T-helper 22 cell (primary cell): ENCODE results near the gene C11orf16.
"Not testable (repeated sequence)": the region's sequence is repeated elsewhere in the genome, so short reads cannot be mapped to it uniquely, and the experiment has no call there.

Experiments used
- DNase-seq: peaks from one replicate; pipeline ENCODE4 v3.0.0-alpha.2; 2020; ENCODE audit warnings: low read depth

The C11orf16 gene

GRCh38 chr11:8886322-8886721 lies 46.4 kb downstream of the C11orf16 start:
- DNase-seq = no peak

GRCh38 chr11:8881585-8881984 lies 51.2 kb downstream of the C11orf16 start:
- DNase-seq = not testable (repeated sequence)

- DNase-seq = no peak
Measured at GRCh38 chr11:8878771-8879170, 54.0 kb downstream of the C11orf16 start.

- no peak for DNase-seq
Measured at GRCh38 chr11:8873741-8874405, 58.9 kb downstream of the C11orf16 start.

- no peak for DNase-seq
Measured at GRCh38 chr11:8871962-8872361, 60.8 kb downstream of the C11orf16 start.

GRCh38 chr11:8871171-8871775 lies 61.5 kb downstream of the C11orf16 start:
- DNase-seq = no peak

- DNase-seq = no peak
Measured at GRCh38 chr11:8870411-8871170, 62.2 kb downstream of the C11orf16 start.
